NCI-H82 treated with DMSO at 0.1 percent for 48 hours (cell line): ENCODE results near the gene ATP6AP2.
"Not testable (repeated sequence)": the region's sequence is repeated elsewhere in the genome, so short reads cannot be mapped to it uniquely, and the experiment has no call there.

Source experiments
- DNase-seq: peaks from one replicate; lab custom pipeline; 2025; ENCODE audit not compliant: unreplicated experiment; lab: John Stamatoyannopoulos, UW

The ATP6AP2 gene

DNA sequence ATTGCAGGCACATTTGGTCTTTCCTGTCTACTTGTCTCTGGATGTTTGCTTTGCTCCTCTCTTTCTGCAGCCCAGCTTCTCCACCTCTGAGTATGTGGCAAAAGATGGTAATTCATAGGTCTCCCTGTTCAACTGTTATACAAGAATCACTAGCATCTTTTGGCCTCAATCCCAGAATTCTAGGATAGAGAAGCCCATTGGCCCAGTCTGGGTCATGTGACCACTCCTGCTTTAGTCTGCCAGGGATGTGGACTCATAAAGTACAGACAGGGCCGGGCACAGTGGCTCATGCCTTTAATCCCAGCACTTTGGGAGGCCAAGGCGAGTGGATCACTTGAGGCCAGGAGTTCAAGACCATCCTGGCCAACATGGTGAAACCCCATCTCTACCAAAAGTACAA is 5.4 kb upstream of the ATP6AP2 start:
- DNase-seq, result not testable (repeated sequence)

GRCh38 chrX:40576291-40576690 is 4.5 kb upstream of the ATP6AP2 start:
- no peak for DNase-seq

DNA sequence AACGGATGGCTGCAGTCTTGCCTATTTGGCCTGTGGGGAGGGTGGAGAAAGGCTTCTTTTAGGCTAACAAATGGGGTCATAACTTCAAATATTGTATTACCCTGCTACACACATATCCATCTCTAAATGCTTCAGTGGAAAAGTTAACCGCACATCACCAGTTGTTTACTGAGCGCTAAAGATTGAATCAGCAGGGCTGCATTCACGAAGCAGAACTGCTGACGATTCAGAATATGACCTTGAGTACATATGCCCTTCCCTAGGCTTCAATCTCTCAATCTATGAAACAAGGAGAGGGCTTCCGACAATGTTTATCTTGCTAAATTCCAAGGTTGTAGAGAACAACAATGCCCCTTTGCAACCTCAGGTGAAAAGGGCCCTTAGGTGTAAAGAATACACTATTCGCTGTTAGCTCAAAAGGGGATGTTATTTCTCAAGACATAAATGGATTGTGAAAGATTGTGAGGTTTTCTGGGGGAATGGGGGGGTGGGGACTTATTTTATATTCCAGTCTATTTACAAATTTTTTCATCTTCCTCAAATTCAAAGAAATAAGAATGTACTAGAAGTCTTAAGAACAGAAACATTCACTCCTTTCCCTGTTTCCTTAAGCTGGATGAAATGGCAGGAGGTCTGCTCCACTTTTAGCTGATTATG is 2.6 kb upstream of the ATP6AP2 start:
- DNase-seq, result no peak

- no peak for DNase-seq
These were observed 1.6 kb upstream of the ATP6AP2 start for GRCh38 chrX:40579141-40579540.

- no peak for DNase-seq
These were observed 752 bp upstream of the ATP6AP2 start for GRCh38 chrX:40579900-40580536.

DNA sequence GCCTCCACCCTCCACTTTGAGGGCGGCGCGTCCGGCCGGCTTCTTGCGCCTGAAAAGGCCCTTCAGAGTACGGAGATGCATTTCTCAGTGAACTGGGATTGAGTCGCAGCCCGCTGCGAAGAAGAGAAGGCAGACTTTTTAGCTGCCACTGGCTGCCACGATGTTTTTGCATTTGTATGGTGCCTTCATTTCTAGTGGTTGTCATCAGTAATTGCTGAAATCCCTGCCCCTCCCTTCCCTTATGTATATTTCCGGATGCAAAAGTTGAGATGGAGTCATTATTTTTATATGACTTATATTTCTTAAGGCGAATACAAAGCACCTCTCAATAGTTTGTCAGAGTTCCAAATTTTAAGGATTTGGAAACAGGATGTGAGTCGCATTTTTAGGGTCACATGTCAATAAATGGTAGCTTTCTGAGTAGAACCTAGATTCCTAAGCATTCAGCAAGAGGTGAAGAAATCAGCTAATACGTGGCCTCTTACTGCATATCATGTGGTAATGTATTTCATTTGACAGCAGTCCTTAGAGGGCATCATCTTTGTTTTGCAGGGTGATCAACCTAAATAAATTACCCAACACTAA is 658 bp downstream of the ATP6AP2 start:
- no peak for DNase-seq

DNA sequence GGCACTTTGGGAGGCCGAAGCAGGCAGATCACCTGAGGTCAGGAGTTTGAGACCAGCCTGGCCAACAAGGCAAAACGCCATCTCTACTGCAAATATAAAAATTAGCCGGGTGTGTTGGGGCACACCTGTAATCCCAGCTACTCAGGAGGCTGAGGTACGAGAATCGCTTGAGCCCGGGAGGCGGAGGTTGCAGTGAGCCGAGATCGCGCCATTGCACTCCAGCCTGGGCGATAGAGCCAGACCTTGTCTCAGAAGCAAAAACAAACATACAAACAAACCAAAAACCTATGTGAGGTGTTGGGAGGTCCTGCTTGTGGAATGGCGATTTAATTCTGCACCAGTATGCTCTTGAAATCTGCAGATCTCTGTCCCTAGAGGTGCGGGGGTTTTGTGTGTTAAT is 1.4 kb downstream of the ATP6AP2 start:
- DNase-seq, result not testable (repeated sequence)

GRCh38 chrX:40582811-40583210 is 2.0 kb downstream of the ATP6AP2 start:
- no peak for DNase-seq

DNA sequence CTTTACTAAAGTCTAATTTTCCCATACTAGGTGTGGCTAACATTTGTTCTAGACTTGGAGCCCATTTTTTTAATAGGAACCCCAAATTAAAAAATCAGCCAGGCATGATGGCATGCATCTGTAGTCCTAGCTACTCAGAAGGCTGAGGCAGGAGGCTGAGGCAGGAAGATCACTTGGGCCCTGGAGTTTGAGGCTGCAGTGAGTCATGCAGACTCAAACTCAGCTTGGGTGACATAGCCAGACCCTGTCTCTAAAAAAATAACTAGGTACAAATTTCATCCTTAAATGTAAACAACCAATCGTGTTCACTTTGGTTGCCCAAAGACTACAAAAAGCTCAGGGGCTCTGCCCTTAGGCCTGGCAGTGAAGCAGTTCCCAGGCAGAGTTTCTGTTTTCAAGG is 6.9 kb downstream of the ATP6AP2 start:
- DNase-seq, result not testable (repeated sequence)

GRCh38 chrX:40589616-40590321 is 9.0 kb downstream of the ATP6AP2 start:
- DNase-seq, result not testable (repeated sequence)

- no peak for DNase-seq
These were observed 22.7 kb downstream of the ATP6AP2 start for GRCh38 chrX:40603446-40603845.

DNA sequence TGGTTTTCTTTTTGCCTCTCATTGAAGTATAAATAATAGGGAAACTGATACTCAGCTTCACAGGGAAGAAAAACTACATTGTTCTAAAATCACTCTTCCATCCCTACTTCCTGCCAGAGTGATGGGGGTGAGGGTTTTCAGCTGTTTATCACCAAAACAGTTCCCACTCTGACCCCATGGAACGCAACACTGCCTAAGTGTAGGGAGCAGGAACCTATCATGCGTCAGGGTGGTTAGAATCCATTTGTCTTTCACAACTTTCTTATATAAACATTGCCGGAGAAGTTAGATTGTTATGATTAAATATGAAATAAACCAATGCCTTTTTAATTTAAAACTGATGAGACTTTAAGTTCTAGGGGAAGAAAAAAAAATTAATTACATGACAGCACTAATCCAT is 26.6 kb downstream of the ATP6AP2 start:
- no peak for DNase-seq

DNA sequence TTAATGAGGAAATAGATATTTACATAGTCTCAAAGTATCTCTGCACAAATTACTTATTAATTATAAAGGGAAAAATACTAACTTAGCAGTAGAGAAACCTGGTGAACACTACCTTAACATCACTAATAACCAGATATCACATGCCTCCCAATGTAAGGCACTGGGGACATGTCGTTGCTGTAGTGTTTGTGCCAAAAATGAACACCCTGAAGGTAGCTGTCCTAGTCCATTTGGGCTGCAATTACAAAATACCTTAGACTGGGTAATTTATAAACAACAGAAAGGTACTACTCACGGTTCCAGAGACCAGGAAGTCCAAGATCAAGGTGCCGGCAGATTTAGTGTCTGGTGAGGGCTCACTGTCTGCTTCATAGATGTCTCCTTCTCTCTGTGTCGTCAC is 31.7 kb downstream of the ATP6AP2 start:
- DNase-seq, result no peak

DNA sequence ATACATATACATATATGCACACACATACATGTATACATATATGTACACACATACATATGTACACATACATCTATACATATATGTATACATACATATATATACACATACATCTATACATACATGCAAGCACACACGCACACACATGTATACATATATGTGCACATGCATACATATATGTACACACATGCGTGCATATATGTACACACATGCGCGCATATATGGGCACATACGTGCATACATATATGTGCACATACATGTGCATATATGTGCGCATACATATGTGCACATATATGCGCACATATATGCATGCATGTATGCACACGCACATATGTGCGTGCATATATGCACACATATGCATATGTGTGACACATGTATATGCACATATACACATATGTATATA is 35.2 kb downstream of the ATP6AP2 start:
- no peak for DNase-seq

- DNase-seq, result no peak
These were observed 36.8 kb downstream of the ATP6AP2 start for GRCh38 chrX:40617566-40617965.

DNA sequence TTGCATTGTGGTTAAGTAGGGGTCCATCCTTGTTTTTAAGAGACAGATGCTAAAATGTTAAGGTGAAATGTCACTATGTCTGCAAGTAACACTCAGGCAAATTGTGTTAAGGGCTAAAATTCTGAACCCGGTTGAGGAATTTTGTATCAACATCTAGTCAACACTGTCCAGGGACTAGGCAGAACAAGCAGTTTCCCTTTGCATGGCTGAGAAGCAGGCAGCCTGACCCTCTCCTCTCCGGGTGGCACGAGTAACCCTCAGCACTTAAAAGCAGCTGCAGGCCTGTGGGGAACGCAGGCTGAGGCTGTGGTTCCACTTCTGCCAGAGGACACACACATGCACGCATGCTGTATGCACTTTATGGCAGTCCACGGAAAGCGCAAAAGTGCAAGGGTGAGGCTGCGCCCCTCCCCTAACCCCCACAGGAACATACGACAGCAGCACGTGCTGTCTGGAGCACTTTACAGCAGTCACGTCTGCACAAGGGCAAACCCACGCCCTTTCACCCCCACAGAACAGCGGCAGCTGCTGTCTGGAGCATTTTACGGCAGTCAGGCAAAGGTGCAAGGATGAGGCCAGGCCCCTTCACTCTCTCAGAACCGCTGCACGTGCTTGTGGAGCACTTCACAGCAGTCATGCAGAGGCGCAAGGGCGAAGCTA is 41.8 kb downstream of the ATP6AP2 start:
- DNase-seq, result no peak

- no peak for DNase-seq
These were observed 42.4 kb downstream of the ATP6AP2 start, which contains the start of gene MPC1L for GRCh38 chrX:40623139-40623536. Gene MPC1L, plus strand, starts transcription at chrX:40623428. Its CDS starts 138 bp downstream, at chrX:40623566.

GRCh38 chrX:40623665-40624064 is 42.9 kb downstream of the ATP6AP2 start:
- DNase-seq, result no peak

GRCh38 chrX:40625294-40625693 is 44.5 kb downstream of the ATP6AP2 start:
- DNase-seq, result no peak

GRCh38 chrX:40628506-40628905 is 47.7 kb downstream of the ATP6AP2 start:
- no peak for DNase-seq

GRCh38 chrX:40632199-40632598 is 51.4 kb downstream of the ATP6AP2 start:
- no peak for DNase-seq
